ENCODE results near the gene ADAM23.

Gene ADAM23

GRCh38 chr2:206642075-206643025, 199.0 kb downstream of the ADAM23 start, which contains the start of gene FAM237A:
Gene FAM237A (plus strand): TSS chr2:206642487. CDS start chr2:206644237, 1,750 bp downstream.
- DNase-seq (ENCODE audit: extremely low spot score), result peak; percentile 49
- no peak for TF ChIP-seq CTCF (IDR thresholded peaks at IDR 0.05; ENCODE audit: control extremely low read depth, extremely low read depth, low read depth, missing control alignments)
- ChIA-PET POLR2A (no interaction called here), CTCF (interaction anchor here (1.2 kb wide), 1 partner anchor 123 kb away, joined by 3 read pairs; no protein-coding TSS in a partner anchor)

DNA sequence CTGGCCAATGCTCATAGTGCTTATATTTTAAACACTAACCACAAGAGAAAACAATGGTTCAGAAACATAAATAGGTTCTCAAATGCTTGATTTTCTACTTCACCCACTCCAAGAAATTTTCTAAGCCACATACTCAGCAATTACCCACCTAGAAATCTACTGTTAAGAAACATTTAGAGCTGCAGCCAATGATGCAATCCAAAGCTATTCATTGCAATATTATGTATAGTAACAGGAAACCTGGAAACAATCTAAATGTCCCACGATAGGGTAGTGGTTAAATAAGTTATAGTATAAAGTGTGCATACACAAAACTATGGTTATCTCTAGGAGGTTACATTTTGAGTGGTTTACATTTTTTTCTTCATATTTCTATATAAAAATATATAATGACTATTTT, 204.7 kb downstream of the ADAM23 start:
- CTCF ChIA-PET, result interaction anchor here (1.1 kb wide), 1 partner anchor 34 kb away, joined by 3 read pairs; no protein-coding TSS in a partner anchor
- POLR2A ChIA-PET, result no interaction called here
- no peak for DNase-seq (ENCODE audit: extremely low spot score)
- TF ChIP-seq CTCF (IDR thresholded peaks at IDR 0.05; ENCODE audit: control extremely low read depth, extremely low read depth, low read depth, missing control alignments), result no peak

GRCh38 chr2:206657087-206657486, 213.8 kb downstream of the ADAM23 start:
- no peak for DNase-seq (ENCODE audit: extremely low spot score)
- CTCF ChIA-PET, result no interaction called here
- POLR2A ChIA-PET, result no interaction called here
- TF ChIP-seq CTCF (IDR thresholded peaks at IDR 0.05; ENCODE audit: control extremely low read depth, extremely low read depth, low read depth, missing control alignments), result no peak

GRCh38 chr2:206665251-206665650, 221.9 kb downstream of the ADAM23 start:
- ChIA-PET POLR2A (no interaction called here), CTCF (interaction anchor here (1.2 to 1.5 kb wide), 2 partner anchors 11 to 29 kb away, joined by 3 read pairs; no protein-coding TSS in a partner anchor)
- DNase-seq (ENCODE audit: extremely low spot score), result no peak
- TF ChIP-seq CTCF (IDR thresholded peaks at IDR 0.05; ENCODE audit: control extremely low read depth, extremely low read depth, low read depth, missing control alignments), result no peak

Data from GM10248 (cell line).